K562 (cell line): Measurements from ENCODE around the gene SHISA9. TPM values are rescaled to one million over a fixed set of nuclear protein-coding genes. Genes with fewer than 3 reads are reported as not detected.

Experiments used
- ATAC-seq: fragments of 200-7000 bp; cut with Tn5 transposase; 3 replicates; pipeline ENCODE4 v1.9.1; 2020; ENCODE audit warnings: moderate library complexity
- BruUV-seq: library from RNA; stranded (reverse); fragments of 400-500 nt; replicated peaks from 2 replicates; lab custom pipeline; 2021; lab: Mats Ljungman, UMichigan
- CTCF ChIA-PET: fragments of 300-600 bp; formaldehyde crosslinking; extraction: SDS; loops from one replicate; lab custom pipeline; 2021; ENCODE audit warnings: low intra/inter-chr PET ratio; lab: Yijun Ruan, JAX
- POLR2A ChIA-PET: fragments of 300-600, 350-650 bp; sonication (Branson Sonifier 250); formaldehyde crosslinking; extraction: SDS; loops from one replicate; lab custom pipeline; 2021; ENCODE audit warnings: antibody characterized with exemption, inconsistent platforms; lab: Yijun Ruan, JAX
- DNase-seq, 4 experiments: peaks; one replicate each; pipeline versions ENCODE4 v3.0.0 to v3.0.0-alpha.2; 2011 to 2018; ENCODE audit warnings: low spot score in 3 of 4, mixed read lengths in 3 of 4; ENCODE audit errors: extremely low read depth in 1 of 4
- FAIRE-seq: peaks from 2 replicates; lab custom pipeline; 2011; peaks lifted over from hg19 to GRCh38; lab: Jason Lieb, UNC
- H2AFZ ChIP-seq: 2 replicates; pipeline ENCODE4 v1.6.0; 2011; ENCODE audit warnings: low read depth, low read length, control low read depth, inconsistent platforms
- H3K27ac ChIP-seq: fragments of 200-600 bp; 3 replicates; pipeline ENCODE4 v1.8.0; 2011; ENCODE audit warnings: low read depth, mild to moderate bottlenecking, control low read depth, inconsistent platforms, low read length, moderate library complexity, mixed read lengths; ENCODE audit errors: extremely low read depth
- H3K27me3 ChIP-seq, 2 experiments: fragments of 300-600 bp in 1 of 2; 2 replicates in 1 of 2; 3 replicates in 1 of 2; pipeline versions ENCODE4 v1.6.0 to v1.8.0; 2011; ENCODE audit warnings: inconsistent platforms in 2 of 2, low read length in 2 of 2, mild to moderate bottlenecking in 1 of 2, mixed read lengths in 1 of 2, moderate library complexity in 1 of 2; ENCODE audit not compliant: control insufficient read depth in 2 of 2, insufficient read depth in 2 of 2
- H3K36me3 ChIP-seq: fragments of 300-600 bp; 3 replicates; pipeline ENCODE4 v1.8.0; 2011; ENCODE audit warnings: mild to moderate bottlenecking, low read length, inconsistent platforms; ENCODE audit not compliant: control insufficient read depth, insufficient read depth
- H3K4me1 ChIP-seq, 2 experiments: fragments of 200-600 bp in 1 of 2; replicated peaks in 1 of 2; 2 replicates in 1 of 2; 3 replicates in 1 of 2; pipeline versions ENCODE4 v1.5.1 to v1.8.0; 2011; ENCODE audit warnings: inconsistent platforms in 2 of 2, low read length in 2 of 2, mild to moderate bottlenecking in 1 of 2, mixed read lengths in 1 of 2, moderate library complexity in 1 of 2; ENCODE audit not compliant: control insufficient read depth in 2 of 2, insufficient read depth in 2 of 2
- H3K4me2 ChIP-seq: 2 replicates; pipeline ENCODE4 v1.6.1; 2011; ENCODE audit warnings: low read length, control low read depth, inconsistent platforms, mixed read lengths; ENCODE audit not compliant: insufficient read depth
- H3K4me3 ChIP-seq: fragments of 200-600 bp; sonication (generic), shearing (Covaris generic); 2 replicates; pipeline ENCODE4 v1.5.1; 2016; ENCODE audit warnings: control low read depth, inconsistent platforms
- H3K79me2 ChIP-seq: fragments of 200-600 bp; 3 replicates; pipeline ENCODE4 v1.8.0; 2011; ENCODE audit warnings: low read length, inconsistent platforms; ENCODE audit not compliant: control insufficient read depth, insufficient read depth
- H3K9ac ChIP-seq, 2 experiments: 2 replicates each; pipeline versions ENCODE4 v1.6.0 to v1.6.1; 2011; ENCODE audit warnings: low read depth in 2 of 2, low read length in 2 of 2, control low read depth in 1 of 2, inconsistent platforms in 1 of 2, mild to moderate bottlenecking in 1 of 2, mixed read lengths in 1 of 2; ENCODE audit not compliant: insufficient read depth in 1 of 2
- H3K9me1 ChIP-seq: one replicate; pipeline ENCODE4 v1.6.0; 2011; ENCODE audit warnings: inconsistent platforms, mild to moderate bottlenecking, low read length, moderate library complexity; ENCODE audit not compliant: control insufficient read depth, insufficient read depth
- H3K9me3 ChIP-seq: replicated peaks from 2 replicates; pipeline ENCODE4 v1.5.1; 2011; ENCODE audit warnings: low read depth, low read length, inconsistent platforms; ENCODE audit not compliant: control insufficient read depth, insufficient read depth
- H4K20me1 ChIP-seq: replicated peaks from 2 replicates; pipeline ENCODE4 v1.6.1; 2011; ENCODE audit warnings: low read length, inconsistent platforms, mixed read lengths; ENCODE audit not compliant: control insufficient read depth, insufficient read depth
- BRCA1 ChIP-seq, 2 experiments: fragments of 450-650 bp in 1 of 2; sonication (generic) in 1 of 2; formaldehyde crosslinking in 1 of 2; IDR thresholded peaks; 2 replicates each; pipeline versions ENCODE4 v1.5.0 to v1.6.1; 2017 to 2020; ENCODE audit warnings: mild to moderate bottlenecking in 1 of 2, missing genetic modification reagents in 1 of 2
- C11orf30 ChIP-seq: fragments of 450-650 bp; IDR thresholded peaks from 2 replicates; pipeline ENCODE4 v1.6.1; 2016; ENCODE audit warnings: low read depth, mild to moderate bottlenecking
- ESRRA ChIP-seq: fragments of 450-650 bp; IDR thresholded peaks from 2 replicates; pipeline ENCODE4 v1.6.1; 2014; ENCODE audit warnings: low read depth, mild to moderate bottlenecking, moderate library complexity, borderline replicate concordance
- HOXB6 ChIP-seq: fragments of 250-450 bp; sonication (Bioruptor Pico); IDR thresholded peaks from 2 replicates; pipeline ENCODE4 v1.5.1; 2022; ENCODE audit warnings: mild to moderate bottlenecking, borderline replicate concordance
- MCM3 ChIP-seq: fragments of 450-650 bp; IDR thresholded peaks from 2 replicates; pipeline ENCODE4 v1.6.1; 2016
- MLX ChIP-seq, 2 experiments: fragments of 450-650 bp in 1 of 2; sonication (generic) in 1 of 2; formaldehyde crosslinking; conservative IDR thresholded peaks; 2 replicates each; pipeline versions ENCODE4 v1.4.0 to v1.8.1; 2020 to 2022; ENCODE audit warnings: mild to moderate bottlenecking in 1 of 2, missing genetic modification reagents in 1 of 2
- MYNN ChIP-seq, 2 experiments: sonication (generic); formaldehyde crosslinking in 1 of 2; IDR thresholded peaks; 2 replicates each; pipeline versions ENCODE4 v1.5.0 to v1.6.1; 2016 to 2020; ENCODE audit warnings: antibody characterized with exemption in 1 of 2, missing genetic modification reagents in 1 of 2
- RBM39 ChIP-seq: fragments of 200-400 bp; formaldehyde crosslinking; optimal IDR thresholded peaks from 2 replicates; pipeline ENCODE3; 2018; ENCODE audit warnings: low read depth, low read length
- SAP30 ChIP-seq: fragments of 200-600 bp; sonication (generic); IDR thresholded peaks from 2 replicates; pipeline ENCODE4 v1.6.1; 2012; ENCODE audit warnings: borderline replicate concordance, low read depth, mild to moderate bottlenecking, moderate library complexity, low read length, control low read depth, inconsistent platforms; ENCODE audit not compliant: insufficient read depth, poor library complexity, severe bottlenecking
- STAT6 ChIP-seq: sonication (generic); formaldehyde crosslinking; IDR thresholded peaks from 2 replicates; pipeline ENCODE4 v1.8.1; 2023; ENCODE audit warnings: mild to moderate bottlenecking, missing genetic modification reagents
- THAP7 ChIP-seq: fragments of 250-450 bp; sonication (Bioruptor Pico); IDR thresholded peaks from 2 replicates; pipeline ENCODE4 v1.5.0; 2021
- ZNF780A ChIP-seq: fragments of 250-450 bp; sonication (Bioruptor Pico); IDR thresholded peaks from 2 replicates; pipeline ENCODE4 v1.5.0; 2021; ENCODE audit warnings: mild to moderate bottlenecking
- ZNF785 ChIP-seq: fragments of 250-450 bp; sonication (Bioruptor Pico); IDR thresholded peaks from 2 replicates; pipeline ENCODE4 v1.4.0; 2020; ENCODE audit warnings: mild to moderate bottlenecking
- WGBS: fragments of 100-300 bp; shearing (Covaris generic); methylation state at CpG from one replicate; pipeline ENCODE4 v1.1.6; 2016; ENCODE audit warnings: low coverage, mixed read lengths; ENCODE audit not compliant: insufficient coverage; ENCODE audit errors: missing lambda C conversion rate; 5-methylcytosine and 5-hydroxymethylcytosine counted together
- in situ Hi-C: fragments of 300-500 bp; cut with MboI; formaldehyde crosslinking; loops from 4 replicates; pipeline ENCODE4 v1.15.0; 2018; ENCODE audit warnings: inconsistent platforms, mixed read lengths
- intact Hi-C: fragments of 100-400 bp; cut with micrococcal nuclease; formaldehyde crosslinking; loops from 2 replicates; pipeline ENCODE4 v1.14.2; 2022
- polyA plus RNA-seq, 8 experiments: library from polyadenylated mRNA; depleted of rRNA in 4 of 8; stranded (reverse) in 5 of 8; unstranded in 3 of 8; fragments of >200 nt; fragmentation: Nextera tagmentation in 2 of 8; fragmentation: Illumina TruSeq in 1 of 8; extraction: Ambion mirVana in 2 of 8; extraction: Trizol in 1 of 8; gene quantifications; 2 replicates each; pipeline versions ENCODE4 v1.2.1 to v1.2.3, GENCODE V29; 2011 to 2014; ENCODE audit warnings: inconsistent platforms in 1 of 8, missing spikeins in 1 of 8
- total RNA-seq, 7 experiments: library from RNA; depleted of rRNA in 6 of 7; stranded (reverse); fragments of >200 nt in 6 of 7; fragmentation: Illumina TruSeq in 2 of 7; extraction: Trizol in 2 of 7; gene quantifications; 2 replicates each; pipeline versions ENCODE4 v1.2.1 to v1.2.3, GENCODE V29; 2011 to 2021; ENCODE audit warnings: low replicate concordance in 1 of 7
- TF ChIP-seq, protein P1 (sequence below): fragments of 250-450 bp; sonication (Bioruptor Pico); IDR thresholded peaks from 2 replicates; pipeline ENCODE4 v1.4.0; 2020; ENCODE audit warnings: mild to moderate bottlenecking
- TF ChIP-seq, protein P2 (sequence below): sonication (generic); formaldehyde crosslinking; IDR thresholded peaks from 2 replicates; pipeline ENCODE4 v1.8.0; 2022; ENCODE audit warnings: mild to moderate bottlenecking, missing genetic modification reagents

SHISA9 gene
- total and polyA plus RNA-seq, 9 of the 15 experiments (the other 6 are each of a cell fraction or from before 2014, with no cell fraction given): under 0.01 to 0.16 (median 0.01) TPM; not detected in 6

GRCh38 chr16:13155780-13156179, 254.4 kb downstream of the SHISA9 start:
- ATAC-seq (no peak), FAIRE-seq (no peak), DNase-seq (no peak)
- Histone ChIP-seq H3K36me3 (no peaks in the 10 kb centered on the region), H4K20me1 (no peaks in the 10 kb centered on the region), H3K27me3 (no peaks in the 10 kb centered on the region), H3K4me2 (no peak overlapping the region), H3K9me3 (no peaks in the 10 kb centered on the region), H2AFZ (no peak overlapping the region), H3K4me1 (no peaks in the 10 kb centered on the region), H3K9me1 (no peaks in the 10 kb centered on the region), H3K9ac (no peak overlapping the region), H3K4me3 (no peak overlapping the region), H3K27ac (no peak overlapping the region), H3K79me2 (no peaks in the 10 kb centered on the region)
- intact Hi-C loops: no loop called here
- no peak for TF ChIP-seq MCM3
- TF ChIP-seq STAT6 (CRISPR knock-in tag): no peak
- TF ChIP-seq RBM39: no peak
- TF ChIP-seq C11orf30: no peak
- TF ChIP-seq MYNN (IDR thresholded peaks at IDR 0.05): no peak
- no peak for TF ChIP-seq MYNN (CRISPR knock-in tag; IDR thresholded peaks at IDR 0.05)
- no peak for TF ChIP-seq BRCA1 (IDR thresholded peaks at IDR 0.05)
- no peak for TF ChIP-seq BRCA1 (CRISPR knock-in tag; IDR thresholded peaks at IDR 0.05)
- TF ChIP-seq ZNF785: no peak
- TF ChIP-seq, protein P1, sequence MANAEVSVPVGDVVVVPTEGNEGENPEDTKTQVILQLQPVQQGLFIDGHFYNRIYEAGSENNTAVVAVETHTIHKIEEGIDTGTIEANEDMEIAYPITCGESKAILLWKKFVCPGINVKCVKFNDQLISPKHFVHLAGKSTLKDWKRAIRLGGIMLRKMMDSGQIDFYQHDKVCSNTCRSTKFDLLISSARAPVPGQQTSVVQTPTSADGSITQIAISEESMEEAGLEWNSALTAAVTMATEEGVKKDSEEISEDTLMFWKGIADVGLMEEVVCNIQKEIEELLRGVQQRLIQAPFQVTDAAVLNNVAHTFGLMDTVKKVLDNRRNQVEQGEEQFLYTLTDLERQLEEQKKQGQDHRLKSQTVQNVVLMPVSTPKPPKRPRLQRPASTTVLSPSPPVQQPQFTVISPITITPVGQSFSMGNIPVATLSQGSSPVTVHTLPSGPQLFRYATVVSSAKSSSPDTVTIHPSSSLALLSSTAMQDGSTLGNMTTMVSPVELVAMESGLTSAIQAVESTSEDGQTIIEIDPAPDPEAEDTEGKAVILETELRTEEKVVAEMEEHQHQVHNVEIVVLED (CRISPR knock-in tag): no peak
- TF ChIP-seq MLX (CRISPR knock-in tag; conservative IDR thresholded peaks at IDR 0.05): no peak
- TF ChIP-seq, protein P2, sequence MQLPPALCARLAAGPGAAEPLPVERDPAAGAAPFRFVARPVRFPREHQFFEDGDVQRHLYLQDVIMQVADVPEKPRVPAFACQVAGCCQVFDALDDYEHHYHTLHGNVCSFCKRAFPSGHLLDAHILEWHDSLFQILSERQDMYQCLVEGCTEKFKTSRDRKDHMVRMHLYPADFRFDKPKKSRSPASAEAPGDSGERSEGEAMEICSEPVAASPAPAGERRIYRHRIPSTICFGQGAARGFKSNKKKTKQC (CRISPR knock-in tag): no peak
- TF ChIP-seq ESRRA: no peak
- no peak for TF ChIP-seq THAP7 (CRISPR knock-in tag)
- TF ChIP-seq SAP30: no peak
- no peak for TF ChIP-seq ZNF780A (CRISPR knock-in tag)
- TF ChIP-seq HOXB6 (CRISPR knock-in tag): no peak
- no TSS peak for BruUV-seq
- in situ Hi-C loops: no loop called here
- WGBS: 3% methylated on average over 3 of the region's 3 CpGs
- ChIA-PET POLR2A (no interaction called here), CTCF (no interaction called here)
